ENCODE results near the gene SCGN.

Gene SCGN

DNA sequence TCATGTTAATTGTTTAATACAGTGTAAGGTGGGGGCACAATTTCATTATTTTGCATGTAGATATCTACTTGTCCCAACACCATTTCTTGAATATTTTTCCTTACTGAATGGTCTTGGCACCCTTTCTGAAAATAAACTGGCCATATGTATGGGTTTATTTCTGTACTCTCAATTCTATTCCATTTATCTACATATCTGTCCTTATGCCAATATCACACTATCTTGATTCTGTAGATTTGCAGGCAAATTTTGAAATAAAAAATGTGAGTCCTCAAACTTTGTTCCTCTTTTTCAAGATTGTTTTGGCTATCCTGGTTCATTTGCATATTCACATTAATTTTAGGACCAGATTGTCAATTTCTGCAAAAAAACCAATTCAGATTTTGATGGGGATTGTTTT lies 34.8 kb downstream of the SCGN start:
- H3K4me3 ChIP-seq (ENCODE audit: low read length): no peak overlapping the region
- TF ChIP-seq, protein P1, sequence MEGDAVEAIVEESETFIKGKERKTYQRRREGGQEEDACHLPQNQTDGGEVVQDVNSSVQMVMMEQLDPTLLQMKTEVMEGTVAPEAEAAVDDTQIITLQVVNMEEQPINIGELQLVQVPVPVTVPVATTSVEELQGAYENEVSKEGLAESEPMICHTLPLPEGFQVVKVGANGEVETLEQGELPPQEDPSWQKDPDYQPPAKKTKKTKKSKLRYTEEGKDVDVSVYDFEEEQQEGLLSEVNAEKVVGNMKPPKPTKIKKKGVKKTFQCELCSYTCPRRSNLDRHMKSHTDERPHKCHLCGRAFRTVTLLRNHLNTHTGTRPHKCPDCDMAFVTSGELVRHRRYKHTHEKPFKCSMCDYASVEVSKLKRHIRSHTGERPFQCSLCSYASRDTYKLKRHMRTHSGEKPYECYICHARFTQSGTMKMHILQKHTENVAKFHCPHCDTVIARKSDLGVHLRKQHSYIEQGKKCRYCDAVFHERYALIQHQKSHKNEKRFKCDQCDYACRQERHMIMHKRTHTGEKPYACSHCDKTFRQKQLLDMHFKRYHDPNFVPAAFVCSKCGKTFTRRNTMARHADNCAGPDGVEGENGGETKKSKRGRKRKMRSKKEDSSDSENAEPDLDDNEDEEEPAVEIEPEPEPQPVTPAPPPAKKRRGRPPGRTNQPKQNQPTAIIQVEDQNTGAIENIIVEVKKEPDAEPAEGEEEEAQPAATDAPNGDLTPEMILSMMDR (IDR thresholded peaks at IDR 0.05; ENCODE audit: insufficient read depth, low read depth, low read length, missing control alignments): no peak
- DNase-seq (ENCODE audit: low read depth): no peak

DNA sequence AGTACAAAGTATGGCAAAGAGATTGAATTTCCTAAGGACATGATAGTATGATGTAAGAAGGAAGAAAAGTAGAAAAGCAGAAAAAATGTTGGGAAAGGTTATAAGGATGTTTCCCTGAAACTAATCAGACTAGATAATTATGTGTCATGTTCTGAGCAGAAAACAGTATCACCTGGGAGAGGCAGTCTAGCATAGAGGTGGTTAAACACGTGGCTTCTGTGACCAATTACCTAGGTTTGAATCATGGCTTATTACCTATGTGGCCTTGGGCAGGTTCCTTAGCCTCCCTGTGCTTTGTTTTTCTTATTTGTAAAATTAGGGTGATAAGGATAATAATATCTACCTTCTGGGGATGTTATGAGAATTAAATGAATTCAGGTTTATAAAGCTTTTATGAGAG lies 38.0 kb downstream of the SCGN start:
- peak; percentile 73 for DNase-seq (ENCODE audit: low read depth)
- no peak overlapping the region for H3K4me3 ChIP-seq (ENCODE audit: low read length)
- TF ChIP-seq, protein P1 (IDR thresholded peaks at IDR 0.05; ENCODE audit: insufficient read depth, low read depth, low read length, missing control alignments): no peak

DNA sequence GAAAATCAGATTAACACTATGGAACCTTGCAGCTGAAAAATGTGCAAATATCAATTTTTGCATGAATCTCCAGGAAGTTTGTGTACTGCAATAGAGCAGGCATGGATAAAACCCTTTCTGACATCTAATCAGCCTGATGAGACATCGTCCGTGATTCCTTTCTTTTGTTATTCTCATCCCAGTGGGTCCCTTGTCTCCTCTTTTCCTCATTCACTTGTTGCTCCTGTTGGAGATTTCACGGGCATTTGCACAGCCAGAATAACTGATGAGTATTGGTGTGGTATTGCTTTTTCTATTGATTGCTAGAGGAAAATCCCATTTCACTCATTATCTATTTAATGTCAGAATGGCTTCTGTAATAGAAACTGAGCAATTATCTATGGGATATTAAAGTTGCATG lies 39.9 kb downstream of the SCGN start:
- TF ChIP-seq, protein P1 (IDR thresholded peaks at IDR 0.05; ENCODE audit: insufficient read depth, low read depth, low read length, missing control alignments): no peak
- no peak overlapping the region for H3K4me3 ChIP-seq (ENCODE audit: low read length)
- no peak for DNase-seq (ENCODE audit: low read depth)

DNA sequence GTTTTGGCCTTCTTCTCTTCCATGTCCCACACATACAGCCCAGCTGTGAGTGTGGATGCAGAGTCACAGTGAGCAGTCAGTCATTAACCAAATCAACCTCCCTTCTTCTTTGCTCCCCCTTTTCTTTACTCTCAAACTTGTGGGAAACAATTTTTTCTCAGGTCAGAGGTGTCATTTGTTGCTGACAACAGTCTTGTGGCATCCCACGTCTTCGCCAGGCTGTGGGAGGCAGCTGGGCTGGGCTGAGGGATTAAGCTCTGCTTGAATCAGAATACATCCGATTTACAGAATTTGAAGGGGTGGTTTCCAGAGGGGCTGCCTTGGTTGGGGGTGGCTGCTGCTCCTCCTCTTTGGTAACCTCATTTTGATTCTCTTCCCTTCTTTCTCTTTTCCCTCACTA lies 40.5 kb downstream of the SCGN start:
- DNase-seq (ENCODE audit: low read depth): no peak
- TF ChIP-seq, protein P1 (IDR thresholded peaks at IDR 0.05; ENCODE audit: insufficient read depth, low read depth, low read length, missing control alignments): no peak
- H3K4me3 ChIP-seq (ENCODE audit: low read length): no peak overlapping the region

GRCh38 chr6:25694366-25694765 lies 42.4 kb downstream of the SCGN start:
- H3K4me3 ChIP-seq (ENCODE audit: low read length): no peak overlapping the region
- no peak for DNase-seq (ENCODE audit: low read depth)
- TF ChIP-seq, protein P1 (IDR thresholded peaks at IDR 0.05; ENCODE audit: insufficient read depth, low read depth, low read length, missing control alignments): no peak

DNA sequence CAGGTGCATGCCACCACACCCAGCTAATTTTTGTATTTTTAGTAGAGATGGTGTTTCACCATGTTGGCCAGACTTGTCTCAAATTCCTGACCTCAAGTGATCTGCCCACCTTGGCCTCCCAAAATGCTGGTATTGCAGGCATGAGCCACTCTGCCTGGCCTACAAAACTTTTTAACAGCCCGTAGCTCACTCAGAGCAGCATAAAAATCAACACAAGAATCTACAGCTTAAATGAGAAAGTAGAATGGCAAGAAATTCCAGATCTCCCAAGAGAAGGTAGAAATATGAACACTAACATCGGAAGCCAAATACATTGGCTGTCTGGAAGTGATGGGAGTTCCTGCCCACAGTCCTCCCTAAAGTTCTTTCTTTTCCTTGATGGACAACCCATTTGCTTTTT lies 43.7 kb downstream of the SCGN start:
- DNase-seq (ENCODE audit: low read depth): no peak
- no peak overlapping the region for H3K4me3 ChIP-seq (ENCODE audit: low read length)
- TF ChIP-seq, protein P1 (IDR thresholded peaks at IDR 0.05; ENCODE audit: insufficient read depth, low read depth, low read length, missing control alignments): no peak

DNA sequence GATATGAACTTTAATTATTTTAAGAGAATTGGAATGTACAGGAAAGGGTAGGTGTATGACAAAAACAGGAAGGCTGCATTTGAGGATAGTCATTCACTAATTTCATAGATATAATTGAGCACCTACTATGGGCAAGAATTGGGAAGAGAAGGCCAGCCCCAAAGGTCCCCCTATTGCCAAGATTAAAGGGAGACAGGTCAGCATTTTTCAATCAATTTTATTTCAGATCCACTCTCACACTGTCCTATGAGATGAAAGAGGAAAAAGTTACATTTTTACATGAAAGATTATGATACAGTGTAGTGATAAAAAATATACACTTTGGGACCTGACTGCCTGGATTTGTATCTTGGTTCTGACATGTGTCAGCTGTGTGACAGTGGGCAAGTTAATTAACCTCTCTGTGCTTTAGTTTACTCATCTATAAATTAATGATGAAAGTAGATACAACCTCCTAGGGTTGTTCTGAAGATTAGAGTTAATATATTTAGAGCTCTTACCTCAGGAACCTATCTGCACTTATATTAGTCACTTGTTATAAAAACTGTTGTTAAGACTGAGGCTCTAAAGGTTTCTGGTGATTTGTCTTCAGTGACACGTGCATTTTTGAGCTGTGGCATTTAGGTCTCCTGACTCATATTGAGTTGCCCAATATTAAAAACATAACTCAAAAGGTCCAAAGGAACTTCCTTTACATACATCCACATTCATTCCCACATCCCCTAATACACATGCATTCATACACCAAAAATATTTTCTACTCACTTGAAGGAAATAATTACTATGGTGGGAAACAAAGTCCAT lies 45.7 kb downstream of the SCGN start:
- DNase-seq (ENCODE audit: low read depth): peak; percentile 55
- TF ChIP-seq, protein P1 (IDR thresholded peaks at IDR 0.05; ENCODE audit: insufficient read depth, low read depth, low read length, missing control alignments): no peak
- no peak overlapping the region for H3K4me3 ChIP-seq (ENCODE audit: low read length)

Measured in epithelial cell of esophagus (primary cell).